Tibial nerve (tissue), 4 donors: ENCODE measurements around the gene LCA5.

Source experiments
- CTCF ChIP-seq, 5 experiments: fragments of 200-600 bp in 3 of 5; fragments of 450-650 bp in 2 of 5; sonication (generic) in 3 of 5; IDR thresholded peaks; one replicate each; pipeline ENCODE4 v1.5.1; 2016 to 2019; ENCODE audit warnings: antibody characterized with exemption in 5 of 5, mild to moderate bottlenecking in 3 of 5, moderate library complexity in 2 of 5
- EP300 ChIP-seq, 2 donors: sonication (generic); formaldehyde crosslinking; IDR thresholded peaks; one replicate each; pipeline ENCODE4 v1.6.1; 2017; ENCODE audit warnings: antibody characterized with exemption in 2 of 2, mild to moderate bottlenecking in 1 of 2
- POLR2A ChIP-seq, 2 donors: fragments of 450-650 bp; IDR thresholded peaks; one replicate each; pipeline ENCODE4 v1.6.1; 2017; ENCODE audit warnings: antibody characterized with exemption in 2 of 2, mild to moderate bottlenecking in 2 of 2, moderate library complexity in 2 of 2

GRCh38 chr6:79515436-79515835 is 21.8 kb downstream of the LCA5 start:
- no peak for TF ChIP-seq CTCF (IDR thresholded peaks at IDR 0.05)
- TF ChIP-seq EP300 (IDR thresholded peaks at IDR 0.05) = no peak
- no peak for TF ChIP-seq POLR2A (IDR thresholded peaks at IDR 0.05)
